SK-N-SH treated with all-trans-retinoic acid at 6 μM for 48 hours (cell line): ENCODE data around the gene BACH2.

ENCODE experiments used
- ESRRG ChIP-seq: fragments of 250-450 bp; sonication (Bioruptor Pico); IDR thresholded peaks from 2 replicates; pipeline ENCODE4 v1.6.1; 2021; ENCODE audit warnings: mild to moderate bottlenecking
- GLIS3 ChIP-seq: fragments of 250-450 bp; sonication (Bioruptor Pico); IDR thresholded peaks from 2 replicates; pipeline ENCODE4 v1.5.0; 2020; ENCODE audit warnings: mild to moderate bottlenecking, moderate library complexity
- OSR1 ChIP-seq: fragments of 250-450 bp; sonication (Bioruptor Pico); IDR thresholded peaks from 2 replicates; pipeline ENCODE4 v1.8.0; 2022; ENCODE audit warnings: moderate library complexity, mild to moderate bottlenecking, inconsistent platforms
- ZNF8 ChIP-seq: fragments of 450-650 bp; formaldehyde crosslinking; IDR thresholded peaks from 2 replicates; pipeline ENCODE4 v1.5.0; 2020; ENCODE audit warnings: mild to moderate bottlenecking, moderate library complexity
- TF ChIP-seq, protein P1 (sequence below): fragments of 250-450 bp; sonication (Bioruptor Pico); IDR thresholded peaks from 2 replicates; pipeline ENCODE4 v1.5.0; 2020; ENCODE audit warnings: mild to moderate bottlenecking, moderate library complexity
- TF ChIP-seq, protein P2 (sequence below): fragments of 250-450 bp; sonication (Bioruptor Pico); IDR thresholded peaks from 2 replicates; pipeline ENCODE4 v1.5.1; 2020; ENCODE audit warnings: low read depth, mild to moderate bottlenecking, moderate library complexity

DNA sequence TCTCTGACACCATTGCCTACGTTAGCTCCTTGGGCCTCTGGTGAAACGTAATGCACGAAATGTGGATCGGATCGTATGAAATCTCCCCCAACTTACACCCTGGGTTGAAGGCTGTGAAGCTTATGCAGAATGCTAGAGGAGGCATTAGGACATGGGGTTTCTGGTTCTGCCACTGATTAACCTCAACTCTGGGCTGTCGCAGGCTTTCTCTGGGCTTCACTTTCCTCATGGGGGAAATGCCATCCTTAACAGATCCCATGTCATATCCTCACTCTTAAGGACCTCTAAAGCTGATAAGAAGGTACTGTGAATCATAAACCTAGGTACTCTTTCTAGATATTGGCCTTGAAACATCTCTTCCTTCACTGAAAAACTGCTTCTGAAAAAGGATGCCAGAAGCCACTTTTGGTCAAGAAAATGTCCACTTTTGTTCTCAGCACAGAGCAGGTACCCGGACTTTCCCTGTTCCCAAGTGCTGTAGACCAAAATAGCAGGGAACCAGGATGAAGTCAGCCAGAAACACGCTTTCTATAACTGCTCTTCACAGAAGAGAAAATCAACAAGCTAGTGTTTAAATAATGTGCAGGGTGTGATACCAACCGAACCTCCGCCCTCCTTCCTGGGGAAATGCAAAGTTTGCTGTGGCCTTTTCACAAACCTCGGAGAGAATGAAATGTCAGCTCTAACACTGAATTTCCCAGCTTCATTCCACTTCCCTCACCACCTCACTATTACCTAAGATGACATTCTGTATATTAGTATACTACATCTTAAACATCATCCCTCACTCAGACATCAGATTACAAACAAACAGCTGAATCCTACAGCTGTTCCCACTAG, 118.9 kb downstream of the BACH2 start:
- TF ChIP-seq GLIS3 (CRISPR knock-in tag), result no peak
- TF ChIP-seq, protein P1, sequence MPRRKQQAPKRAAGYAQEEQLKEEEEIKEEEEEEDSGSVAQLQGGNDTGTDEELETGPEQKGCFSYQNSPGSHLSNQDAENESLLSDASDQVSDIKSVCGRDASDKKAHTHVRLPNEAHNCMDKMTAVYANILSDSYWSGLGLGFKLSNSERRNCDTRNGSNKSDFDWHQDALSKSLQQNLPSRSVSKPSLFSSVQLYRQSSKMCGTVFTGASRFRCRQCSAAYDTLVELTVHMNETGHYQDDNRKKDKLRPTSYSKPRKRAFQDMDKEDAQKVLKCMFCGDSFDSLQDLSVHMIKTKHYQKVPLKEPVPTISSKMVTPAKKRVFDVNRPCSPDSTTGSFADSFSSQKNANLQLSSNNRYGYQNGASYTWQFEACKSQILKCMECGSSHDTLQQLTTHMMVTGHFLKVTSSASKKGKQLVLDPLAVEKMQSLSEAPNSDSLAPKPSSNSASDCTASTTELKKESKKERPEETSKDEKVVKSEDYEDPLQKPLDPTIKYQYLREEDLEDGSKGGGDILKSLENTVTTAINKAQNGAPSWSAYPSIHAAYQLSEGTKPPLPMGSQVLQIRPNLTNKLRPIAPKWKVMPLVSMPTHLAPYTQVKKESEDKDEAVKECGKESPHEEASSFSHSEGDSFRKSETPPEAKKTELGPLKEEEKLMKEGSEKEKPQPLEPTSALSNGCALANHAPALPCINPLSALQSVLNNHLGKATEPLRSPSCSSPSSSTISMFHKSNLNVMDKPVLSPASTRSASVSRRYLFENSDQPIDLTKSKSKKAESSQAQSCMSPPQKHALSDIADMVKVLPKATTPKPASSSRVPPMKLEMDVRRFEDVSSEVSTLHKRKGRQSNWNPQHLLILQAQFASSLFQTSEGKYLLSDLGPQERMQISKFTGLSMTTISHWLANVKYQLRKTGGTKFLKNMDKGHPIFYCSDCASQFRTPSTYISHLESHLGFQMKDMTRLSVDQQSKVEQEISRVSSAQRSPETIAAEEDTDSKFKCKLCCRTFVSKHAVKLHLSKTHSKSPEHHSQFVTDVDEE, result no peak
- no peak for TF ChIP-seq OSR1 (CRISPR knock-in tag)
- TF ChIP-seq ESRRG, result no peak
- TF ChIP-seq ZNF8 (CRISPR knock-in tag), result no peak
- TF ChIP-seq, protein P2, sequence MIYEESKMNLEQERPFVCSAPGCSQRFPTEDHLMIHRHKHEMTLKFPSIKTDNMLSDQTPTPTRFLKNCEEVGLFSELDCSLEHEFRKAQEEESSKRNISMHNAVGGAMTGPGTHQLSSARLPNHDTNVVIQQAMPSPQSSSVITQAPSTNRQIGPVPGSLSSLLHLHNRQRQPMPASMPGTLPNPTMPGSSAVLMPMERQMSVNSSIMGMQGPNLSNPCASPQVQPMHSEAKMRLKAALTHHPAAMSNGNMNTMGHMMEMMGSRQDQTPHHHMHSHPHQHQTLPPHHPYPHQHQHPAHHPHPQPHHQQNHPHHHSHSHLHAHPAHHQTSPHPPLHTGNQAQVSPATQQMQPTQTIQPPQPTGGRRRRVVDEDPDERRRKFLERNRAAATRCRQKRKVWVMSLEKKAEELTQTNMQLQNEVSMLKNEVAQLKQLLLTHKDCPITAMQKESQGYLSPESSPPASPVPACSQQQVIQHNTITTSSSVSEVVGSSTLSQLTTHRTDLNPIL (CRISPR knock-in tag), result no peak
